ENCODE data around the gene KCTD17.
"Not testable (repeated sequence)": the region's sequence is repeated elsewhere in the genome, so short reads cannot be mapped to it uniquely, and the experiment has no call there.

KCTD17 gene

GRCh38 chr22:37062702-37063381, 11.3 kb downstream of the KCTD17 start:
- DNase-seq = no peak

- no peak for DNase-seq
These were observed 12.2 kb downstream of the KCTD17 start for GRCh38 chr22:37063431-37064420.

GRCh38 chr22:37064553-37064952, 13.0 kb downstream of the KCTD17 start:
- no peak for DNase-seq

DNA sequence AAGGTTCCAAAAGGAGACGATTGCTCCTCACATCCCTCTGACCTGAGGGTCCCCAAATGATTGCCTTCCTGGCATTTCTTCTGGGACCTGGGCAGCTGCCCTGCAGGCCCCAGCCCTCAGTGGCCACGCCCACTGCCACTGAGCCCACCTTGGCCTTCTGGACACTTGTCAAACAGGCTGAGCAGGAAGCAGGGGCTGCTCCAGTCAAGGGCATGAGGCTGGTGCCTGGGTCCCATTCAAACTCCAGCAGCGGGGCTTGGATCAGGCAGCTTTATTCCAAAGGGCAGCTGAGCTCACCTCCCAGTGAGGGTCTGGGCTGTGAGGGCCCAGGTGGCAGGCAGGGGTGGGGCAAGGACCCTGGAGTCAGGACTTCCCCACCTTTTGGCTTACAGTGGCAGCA, 13.6 kb downstream of the KCTD17 start:
- no peak for DNase-seq

- DNase-seq = no peak
These were observed 14.4 kb downstream of the KCTD17 start for GRCh38 chr22:37065961-37066360.

- no peak for DNase-seq
These were observed 15.9 kb downstream of the KCTD17 start for GRCh38 chr22:37067428-37067827.

DNA sequence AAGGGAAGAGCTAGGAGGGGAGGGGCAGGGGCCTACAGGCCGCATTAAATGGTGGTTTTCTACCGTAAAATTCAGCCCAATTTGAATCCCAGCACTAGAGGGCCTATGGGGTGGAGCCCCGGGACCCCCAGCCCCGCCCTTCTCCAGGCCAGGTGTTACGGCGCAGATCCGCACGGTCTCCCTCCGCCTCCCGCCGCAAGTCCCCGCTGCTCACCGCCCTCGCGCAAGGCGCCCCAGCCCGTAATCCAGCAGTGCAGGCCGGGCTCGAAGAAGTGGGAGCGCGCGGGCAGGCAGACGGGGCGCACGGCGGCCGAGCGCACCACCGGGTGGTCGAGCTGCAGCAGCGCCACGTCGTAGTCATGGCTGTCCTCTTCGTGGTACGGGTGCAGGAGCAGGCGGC, 17.3 kb downstream of the KCTD17 start:
- no peak for DNase-seq

GRCh38 chr22:37069319-37069718, 17.8 kb downstream of the KCTD17 start:
- no peak for DNase-seq

DNA sequence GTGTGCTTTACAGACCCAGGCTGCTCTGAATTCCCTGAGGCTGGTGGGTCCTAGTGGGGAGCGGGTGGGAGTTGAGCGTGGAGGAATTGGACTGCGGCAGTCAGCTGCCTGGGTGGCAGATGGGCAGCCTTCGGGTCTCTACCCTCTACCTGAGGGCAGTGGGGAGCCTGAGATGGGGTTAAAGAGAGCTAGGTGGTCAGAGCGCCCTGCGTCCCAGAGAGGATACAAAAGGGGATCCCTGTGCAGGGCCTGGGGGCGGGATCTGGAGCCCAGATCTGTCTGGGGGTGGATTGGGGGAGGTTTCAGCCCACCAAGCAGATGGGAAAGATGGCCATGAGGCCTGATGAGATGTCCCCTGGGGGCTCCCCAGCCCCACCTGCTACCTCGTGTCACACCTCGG, 18.2 kb downstream of the KCTD17 start:
- no peak for DNase-seq

DNA sequence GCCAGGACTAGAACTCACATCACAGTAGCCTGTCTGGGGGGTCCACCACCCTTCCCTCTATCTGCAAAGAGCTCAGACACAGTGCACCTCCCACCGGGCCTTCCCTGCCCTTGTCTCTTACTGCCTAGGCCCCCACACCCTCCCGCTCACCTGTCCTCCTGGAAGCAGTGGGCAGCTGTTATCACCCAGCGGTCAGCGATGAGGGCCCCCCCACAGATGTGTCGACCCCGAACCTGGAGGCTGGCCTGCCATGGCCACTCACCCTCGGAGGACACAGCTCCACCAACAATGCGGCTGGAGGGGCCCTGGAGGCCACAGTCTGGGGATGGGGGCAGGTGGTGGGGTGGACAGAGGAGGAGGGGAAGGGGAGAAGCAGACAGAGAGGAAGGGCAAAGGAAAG, 18.8 kb downstream of the KCTD17 start:
- DNase-seq = no peak

- DNase-seq = no peak
These were observed 19.2 kb downstream of the KCTD17 start for GRCh38 chr22:37070744-37071143.

DNA sequence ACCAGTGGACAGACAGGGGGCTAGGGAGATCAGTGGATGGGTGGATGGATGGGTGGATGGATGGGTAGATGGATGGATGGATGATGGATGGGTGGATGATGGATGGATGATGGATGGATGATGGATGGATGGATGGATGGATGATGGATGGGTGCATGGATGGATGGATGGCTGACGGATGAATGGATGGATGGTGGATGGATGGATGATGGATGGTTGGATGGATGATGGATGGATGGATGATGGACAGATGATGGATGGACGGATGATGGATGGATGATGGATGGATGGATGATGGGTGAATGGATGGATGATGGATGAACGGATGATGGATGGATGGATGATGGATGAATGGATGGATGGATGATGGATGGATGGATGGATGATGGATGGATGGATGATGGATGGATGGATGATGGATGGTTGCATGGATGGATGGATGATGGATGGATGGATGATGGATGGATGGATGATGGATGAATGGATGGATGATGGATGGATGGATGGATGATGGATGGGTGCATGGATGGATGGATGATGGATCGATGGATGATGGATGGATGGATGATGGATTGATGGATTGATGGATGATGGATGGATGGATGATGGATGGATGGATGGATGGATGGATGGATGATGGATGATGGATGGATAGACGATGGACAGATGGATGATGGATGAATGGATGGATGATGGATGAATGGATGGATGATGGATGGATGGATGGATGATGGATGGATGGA, 20.5 kb downstream of the KCTD17 start:
- DNase-seq = not testable (repeated sequence)

DNA sequence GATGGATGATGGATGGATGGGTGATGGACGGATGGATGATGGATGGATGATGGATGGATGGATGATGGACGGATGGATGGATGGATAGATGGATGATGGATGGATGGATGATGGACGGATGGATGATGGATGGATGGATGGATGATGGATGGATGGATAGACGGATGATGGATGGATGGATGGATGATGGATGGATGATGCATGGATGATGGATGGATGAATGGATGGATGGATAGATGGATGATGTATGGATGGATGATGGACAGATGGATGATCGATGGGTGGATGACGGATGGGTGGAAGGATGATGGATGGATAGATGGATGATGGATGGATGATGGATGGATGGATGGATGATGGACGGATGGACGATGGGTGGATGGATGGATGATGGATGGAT, 21.1 kb downstream of the KCTD17 start:
- no peak for DNase-seq

- DNase-seq = no peak
These were observed 23.0 kb downstream of the KCTD17 start for GRCh38 chr22:37074537-37074936.

DNA sequence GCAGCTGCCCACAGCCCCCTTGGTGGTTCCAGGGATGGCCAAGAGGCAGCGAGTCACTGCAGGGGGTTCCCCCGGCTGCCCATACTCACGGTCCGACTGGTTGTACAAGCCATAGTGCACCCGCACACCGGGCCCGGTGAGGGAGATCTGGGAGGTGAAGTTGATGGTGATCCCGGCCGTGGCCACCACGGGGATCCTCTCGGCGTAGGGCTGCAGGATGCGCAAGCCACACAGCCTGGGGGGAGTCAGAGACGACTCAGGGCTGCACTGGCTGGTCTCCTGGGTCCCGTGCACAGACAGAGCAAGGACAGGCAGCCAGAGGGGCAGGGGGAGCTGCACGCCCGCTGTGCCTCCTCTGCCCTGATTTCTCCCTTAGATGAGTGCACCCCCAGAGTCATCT, 23.5 kb downstream of the KCTD17 start:
- no peak for DNase-seq

GRCh38 chr22:37075822-37076433, 24.4 kb downstream of the KCTD17 start:
- DNase-seq = no peak

GRCh38 chr22:37077802-37078448, 26.4 kb downstream of the KCTD17 start:
- DNase-seq = peak; percentile 75

DNA sequence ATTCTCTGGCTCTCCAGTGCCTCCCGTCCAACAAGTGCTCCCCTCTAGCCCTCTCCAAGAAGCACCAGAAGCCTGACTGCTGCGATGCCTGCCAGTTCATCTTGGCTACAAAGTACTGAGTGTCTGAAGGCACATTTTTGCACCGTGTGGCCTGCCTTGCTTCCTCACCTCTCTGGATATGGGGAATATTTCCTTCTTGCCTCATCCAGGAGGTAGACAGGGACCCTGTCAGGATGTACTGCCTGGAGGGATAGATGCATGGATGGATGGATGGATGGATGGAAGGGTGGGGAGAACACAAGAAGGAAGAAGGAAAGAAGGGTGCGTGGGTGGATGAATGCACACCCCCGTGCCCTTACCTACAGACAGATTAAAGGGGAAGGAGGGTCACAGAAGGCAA, 27.6 kb downstream of the KCTD17 start:
- DNase-seq = no peak

GRCh38 chr22:37079668-37080171, 28.2 kb downstream of the KCTD17 start:
- peak; percentile 86 for DNase-seq

- DNase-seq = no peak
These were observed 28.9 kb downstream of the KCTD17 start for GRCh38 chr22:37080438-37080837.

GRCh38 chr22:37080838-37081237, 29.3 kb downstream of the KCTD17 start:
- no peak for DNase-seq

DNA sequence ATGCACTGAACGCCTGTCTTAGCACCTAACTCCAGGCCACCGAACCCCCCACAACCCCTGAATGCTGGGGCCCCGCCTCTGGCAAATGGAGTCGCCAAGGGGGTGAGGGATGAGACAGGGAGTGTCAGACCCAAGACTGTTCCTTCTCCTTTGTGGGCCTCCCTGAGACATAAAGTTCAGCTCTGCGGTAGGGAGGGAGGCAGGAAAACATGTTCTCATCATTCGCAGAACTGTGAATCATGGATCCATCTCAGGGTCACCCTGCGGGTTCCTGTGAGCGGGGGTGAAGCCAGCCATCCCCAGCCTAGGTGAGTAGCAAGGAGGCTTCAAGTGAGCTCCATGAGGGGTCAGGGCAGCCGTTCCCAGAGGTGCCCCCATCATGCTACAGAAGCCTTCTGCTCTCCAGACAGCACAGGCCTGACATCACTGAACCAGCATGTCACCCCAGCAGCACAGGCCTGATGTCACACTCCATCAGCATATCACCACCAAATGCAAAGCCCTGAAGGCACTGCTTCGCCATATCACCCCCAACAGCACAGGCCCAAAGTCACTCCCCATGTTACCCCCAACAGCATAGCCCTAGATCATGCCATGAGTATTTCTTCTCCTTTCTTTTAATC, 30.8 kb downstream of the KCTD17 start:
- DNase-seq = no peak

All from CD4-positive, alpha-beta T cell treated with Interleukin-15 for 1 hour (primary cell).